ENCODE measurements around the gene SHISAL1.

Gene SHISAL1

DNA sequence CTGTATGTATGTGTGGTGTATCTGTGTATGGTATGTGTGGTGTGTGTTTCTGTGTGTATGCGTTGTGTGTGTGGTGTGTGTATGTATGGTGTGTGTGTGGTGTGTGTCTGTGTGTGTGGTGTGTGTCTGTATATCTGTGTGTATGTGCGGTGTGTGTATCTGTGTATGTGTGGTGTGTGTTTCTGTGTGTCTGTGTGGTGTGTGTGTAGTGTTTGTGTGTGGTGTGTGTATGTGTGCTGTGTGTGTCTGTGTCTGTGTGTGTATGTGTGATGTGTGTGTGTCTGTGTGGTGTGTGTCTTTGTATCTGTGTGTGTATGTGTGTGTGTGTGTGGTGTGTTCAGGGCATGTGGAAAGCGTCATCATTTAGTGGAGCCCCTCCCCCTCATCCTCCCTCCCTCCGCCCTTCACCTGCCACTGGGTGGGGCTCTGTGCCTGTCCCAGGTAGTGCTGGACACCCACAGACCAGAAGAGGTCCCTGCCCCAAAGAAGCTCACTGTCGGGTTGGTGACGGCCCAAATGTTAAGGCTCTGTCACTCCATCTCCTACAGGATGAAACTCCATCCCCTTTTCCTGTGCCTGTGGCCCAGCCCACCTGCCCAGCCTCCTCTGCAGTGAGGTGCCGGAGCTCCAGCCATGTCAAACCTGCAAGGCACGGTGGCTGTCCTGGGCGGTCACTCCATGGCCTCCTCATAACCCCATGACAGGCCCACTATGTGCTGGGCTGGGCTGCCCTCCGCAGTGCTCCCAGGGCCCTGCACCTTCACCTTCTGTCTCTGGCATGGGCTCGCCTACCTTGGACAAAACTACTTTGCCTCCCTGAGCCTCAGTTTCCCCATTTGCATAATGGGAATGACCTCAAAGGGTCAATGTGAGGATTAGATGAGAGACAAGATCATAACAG is 23.4 kb upstream of the SHISAL1 start:
- H3K27ac ChIP-seq (ENCODE audit: low read depth, low read length) = no peak overlapping the region
- H3K4me3 ChIP-seq (ENCODE audit: low read depth in 1 of 2, low read length in 2 of 2) = no peak overlapping the region
- H3K36me3 ChIP-seq (ENCODE audit: control insufficient read depth in 1 of 2, insufficient read depth in 2 of 2, low read length in 2 of 2) = no peaks in the 10 kb centered on the region
- H3K9me3 ChIP-seq (ENCODE audit: control insufficient read depth in 1 of 2, low read length in 2 of 2) = no peaks in the 10 kb centered on the region
- H3K4me1 ChIP-seq (ENCODE audit: control insufficient read depth in 1 of 2, insufficient read depth in 2 of 2, low read length in 2 of 2) = no peaks in the 10 kb centered on the region
- H3K9ac ChIP-seq (ENCODE audit: low read depth in 1 of 2, low read length in 2 of 2) = no peak overlapping the region
- peaks cover 18 to 26% of the 10 kb centered on the region in 2 donors for H3K27me3 ChIP-seq (ENCODE audit: control insufficient read depth in 1 of 2, insufficient read depth in 2 of 2, low read length in 2 of 2)

DNA sequence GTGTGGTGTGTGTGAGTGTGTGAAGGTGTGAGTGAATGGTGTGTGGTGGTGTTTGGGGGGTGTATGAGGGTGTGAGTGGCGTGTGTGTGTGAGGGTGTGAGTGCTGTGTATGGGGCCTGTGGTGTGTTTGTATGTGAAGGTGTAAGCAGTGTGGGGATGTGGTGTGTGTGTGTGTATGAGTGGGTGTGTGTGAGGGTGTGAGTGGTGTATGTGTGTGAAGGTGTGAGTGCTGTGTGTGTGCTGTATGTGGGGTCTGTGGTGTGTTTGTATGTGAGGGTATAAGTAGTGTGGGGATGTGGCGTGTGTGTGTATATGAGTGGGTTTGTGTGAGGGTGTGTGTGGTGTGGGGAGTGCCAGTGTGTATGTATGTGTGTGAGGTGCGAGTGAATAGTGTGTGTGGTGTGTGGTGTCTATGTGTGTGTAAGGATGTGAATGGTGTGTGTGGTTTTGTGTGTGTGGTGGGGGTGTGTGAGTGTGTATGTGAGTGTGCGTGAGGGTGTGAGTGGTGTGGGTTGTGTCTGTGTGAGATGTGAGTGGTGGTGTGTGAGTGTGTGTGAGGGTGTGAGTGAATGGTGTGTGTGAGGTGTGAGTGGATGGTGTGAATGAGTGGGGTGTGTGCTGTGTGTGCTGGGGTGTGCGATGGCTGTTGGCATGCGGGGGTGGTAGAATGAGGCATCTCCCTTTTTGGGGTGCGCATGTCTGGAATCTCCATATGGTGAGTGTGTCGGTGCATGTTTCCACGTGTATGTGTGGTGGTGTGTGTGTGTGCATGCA is 22.5 kb upstream of the SHISAL1 start:
- no peaks in the 10 kb centered on the region for H3K9me3 ChIP-seq (ENCODE audit: control insufficient read depth in 1 of 2, low read length in 2 of 2)
- no peak overlapping the region for H3K27ac ChIP-seq (ENCODE audit: low read depth, low read length)
- H3K4me3 ChIP-seq (ENCODE audit: low read depth in 1 of 2, low read length in 2 of 2) = no peak overlapping the region
- H3K27me3 ChIP-seq (ENCODE audit: control insufficient read depth in 1 of 2, insufficient read depth in 2 of 2, low read length in 2 of 2) = peaks cover 20 to 28% of the 10 kb centered on the region in 2 donors
- H3K36me3 ChIP-seq (ENCODE audit: control insufficient read depth in 1 of 2, insufficient read depth in 2 of 2, low read length in 2 of 2) = no peaks in the 10 kb centered on the region
- peaks cover 1% of the 10 kb centered on the region in 2 donors for H3K4me1 ChIP-seq (ENCODE audit: control insufficient read depth in 1 of 2, insufficient read depth in 2 of 2, low read length in 2 of 2)
- H3K9ac ChIP-seq (ENCODE audit: low read depth in 1 of 2, low read length in 2 of 2) = no peak overlapping the region

DNA sequence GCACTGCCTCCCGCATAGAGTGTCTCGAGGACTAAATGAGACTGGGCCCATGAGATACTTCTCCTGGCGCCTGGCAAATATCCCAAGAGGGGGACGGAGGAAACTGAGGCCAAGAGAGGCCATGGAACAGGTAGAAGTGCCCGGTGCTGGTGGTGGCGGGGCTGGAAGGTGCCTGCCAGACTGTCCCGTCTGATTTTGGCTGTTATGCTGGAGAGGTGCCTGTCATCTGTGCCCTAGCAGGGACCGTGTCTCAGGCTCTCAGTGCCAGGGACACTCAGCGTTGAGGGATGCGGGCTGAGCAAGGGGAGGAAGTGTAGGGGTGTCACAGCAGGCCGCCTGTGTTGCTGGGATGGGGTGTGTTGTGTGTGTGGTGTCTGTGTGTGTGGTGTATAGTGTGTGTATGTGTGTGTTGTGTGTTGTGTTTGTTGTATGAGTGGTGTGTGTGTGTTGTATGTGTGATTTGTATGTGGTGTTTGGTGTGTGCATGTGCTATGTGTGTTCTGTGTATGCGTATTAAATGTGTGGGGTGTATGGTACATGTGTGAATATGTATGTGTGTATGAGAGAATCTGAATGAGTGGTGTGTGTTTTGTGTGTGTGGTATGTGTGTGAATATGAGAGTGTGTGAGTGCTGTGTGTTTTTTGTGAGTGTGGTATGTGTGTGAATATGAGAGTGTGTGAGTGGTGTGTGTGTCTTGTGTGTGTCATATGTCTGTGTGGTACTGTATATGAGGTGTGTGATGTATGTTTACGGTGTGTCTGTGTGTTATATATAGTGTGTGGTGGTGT is 21.3 kb upstream of the SHISAL1 start:
- H3K36me3 ChIP-seq (ENCODE audit: control insufficient read depth in 1 of 2, insufficient read depth in 2 of 2, low read length in 2 of 2) = no peaks in the 10 kb centered on the region
- H3K4me1 ChIP-seq (ENCODE audit: control insufficient read depth in 1 of 2, insufficient read depth in 2 of 2, low read length in 2 of 2) = peaks cover 11 to 12% of the 10 kb centered on the region in 2 donors
- no peak overlapping the region for H3K9ac ChIP-seq (ENCODE audit: low read depth in 1 of 2, low read length in 2 of 2)
- H3K27ac ChIP-seq (ENCODE audit: low read depth, low read length) = no peak overlapping the region
- H3K27me3 ChIP-seq (ENCODE audit: control insufficient read depth in 1 of 2, insufficient read depth in 2 of 2, low read length in 2 of 2) = peaks cover 32 to 37% of the 10 kb centered on the region in 2 donors
- H3K4me3 ChIP-seq (ENCODE audit: low read depth in 1 of 2, low read length in 2 of 2) = no peak overlapping the region
- no peaks in the 10 kb centered on the region for H3K9me3 ChIP-seq (ENCODE audit: control insufficient read depth in 1 of 2, low read length in 2 of 2)

DNA sequence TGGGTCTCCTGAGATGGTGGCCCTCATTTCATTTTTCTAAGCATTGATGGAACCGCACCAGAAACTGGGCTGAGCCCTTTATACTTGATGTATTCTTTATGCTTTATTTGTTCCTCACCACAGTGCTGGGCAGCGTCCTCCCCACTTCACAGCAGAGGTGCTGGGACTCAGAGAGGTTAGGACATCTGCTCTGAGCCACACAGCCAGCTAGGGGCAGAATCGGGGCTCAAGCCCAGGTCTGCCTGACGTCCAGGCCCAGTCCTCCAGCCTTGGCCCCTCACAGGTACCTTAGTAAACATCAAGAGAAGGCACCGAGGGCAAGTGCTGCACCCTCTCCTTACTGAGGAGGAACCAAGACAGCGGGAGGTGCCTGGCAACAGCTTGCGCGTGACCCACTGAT is 20.2 kb upstream of the SHISAL1 start:
- Histone ChIP-seq H3K27ac (ENCODE audit: low read depth, low read length) (no peak overlapping the region), H3K27me3 (ENCODE audit: control insufficient read depth in 1 of 2, insufficient read depth in 2 of 2, low read length in 2 of 2) (peaks cover 40 to 43% of the 10 kb centered on the region in 2 donors), H3K4me1 (ENCODE audit: control insufficient read depth in 1 of 2, insufficient read depth in 2 of 2, low read length in 2 of 2) (peaks cover 12 to 14% of the 10 kb centered on the region in 2 donors), H3K36me3 (ENCODE audit: control insufficient read depth in 1 of 2, insufficient read depth in 2 of 2, low read length in 2 of 2) (no peaks in the 10 kb centered on the region), H3K9me3 (ENCODE audit: control insufficient read depth in 1 of 2, low read length in 2 of 2) (no peaks in the 10 kb centered on the region), H3K9ac (ENCODE audit: low read depth in 1 of 2, low read length in 2 of 2) (no peak overlapping the region), H3K4me3 (ENCODE audit: low read depth in 1 of 2, low read length in 2 of 2) (no peak overlapping the region)

DNA sequence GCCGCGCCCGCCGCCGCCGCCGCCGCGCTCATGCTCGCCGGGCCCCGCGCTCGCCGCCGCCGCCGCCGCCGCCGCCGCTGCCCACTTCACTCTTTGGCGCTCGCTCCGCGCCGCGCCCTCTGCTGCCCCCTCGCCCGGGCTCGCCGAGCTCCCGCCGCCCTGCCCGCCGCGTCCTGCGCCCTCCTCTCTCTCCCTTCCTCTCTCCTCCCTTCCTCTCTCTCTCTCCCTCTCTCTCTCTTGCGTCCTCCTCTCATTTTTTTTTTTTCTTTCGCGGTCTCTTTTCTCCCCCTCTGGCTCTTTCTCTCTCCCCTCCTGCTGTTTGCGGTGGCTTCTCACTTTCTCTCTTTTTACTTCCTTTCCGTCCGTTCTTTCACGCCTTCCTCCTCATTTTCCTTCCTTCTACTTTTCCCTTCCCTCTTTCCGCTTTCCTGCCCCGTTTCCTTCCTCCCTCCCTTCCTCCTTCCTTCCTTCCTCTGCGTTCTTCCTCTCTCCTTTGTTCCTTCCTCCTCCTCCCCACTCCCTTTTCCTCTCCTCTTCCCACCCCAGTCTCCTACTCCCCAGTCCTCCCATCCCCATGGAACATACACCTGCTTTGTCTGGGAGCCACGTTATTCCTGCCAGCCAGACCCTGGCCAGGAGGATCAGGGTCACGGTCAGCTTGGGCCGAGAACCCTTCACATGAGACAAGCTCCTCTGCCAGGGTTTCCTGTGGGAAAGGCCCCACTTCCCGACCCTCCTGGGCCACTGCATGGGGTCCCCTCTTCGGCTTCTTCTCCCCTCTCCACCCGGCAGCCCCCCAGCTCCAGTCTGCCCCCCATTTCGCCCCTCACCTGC is 19.3 kb upstream of the SHISAL1 start:
- H3K9ac ChIP-seq (ENCODE audit: low read depth in 1 of 2, low read length in 2 of 2) = no peak overlapping the region
- H3K4me1 ChIP-seq (ENCODE audit: control insufficient read depth in 1 of 2, insufficient read depth in 2 of 2, low read length in 2 of 2) = peaks cover 12 to 14% of the 10 kb centered on the region in 2 donors
- no peaks in the 10 kb centered on the region for H3K9me3 ChIP-seq (ENCODE audit: control insufficient read depth in 1 of 2, low read length in 2 of 2)
- no peaks in the 10 kb centered on the region for H3K36me3 ChIP-seq (ENCODE audit: control insufficient read depth in 1 of 2, insufficient read depth in 2 of 2, low read length in 2 of 2)
- no peak overlapping the region for H3K4me3 ChIP-seq (ENCODE audit: low read depth in 1 of 2, low read length in 2 of 2)
- no peak overlapping the region for H3K27ac ChIP-seq (ENCODE audit: low read depth, low read length)
- peaks cover 44 to 49% of the 10 kb centered on the region in 2 donors for H3K27me3 ChIP-seq (ENCODE audit: control insufficient read depth in 1 of 2, insufficient read depth in 2 of 2, low read length in 2 of 2)

DNA sequence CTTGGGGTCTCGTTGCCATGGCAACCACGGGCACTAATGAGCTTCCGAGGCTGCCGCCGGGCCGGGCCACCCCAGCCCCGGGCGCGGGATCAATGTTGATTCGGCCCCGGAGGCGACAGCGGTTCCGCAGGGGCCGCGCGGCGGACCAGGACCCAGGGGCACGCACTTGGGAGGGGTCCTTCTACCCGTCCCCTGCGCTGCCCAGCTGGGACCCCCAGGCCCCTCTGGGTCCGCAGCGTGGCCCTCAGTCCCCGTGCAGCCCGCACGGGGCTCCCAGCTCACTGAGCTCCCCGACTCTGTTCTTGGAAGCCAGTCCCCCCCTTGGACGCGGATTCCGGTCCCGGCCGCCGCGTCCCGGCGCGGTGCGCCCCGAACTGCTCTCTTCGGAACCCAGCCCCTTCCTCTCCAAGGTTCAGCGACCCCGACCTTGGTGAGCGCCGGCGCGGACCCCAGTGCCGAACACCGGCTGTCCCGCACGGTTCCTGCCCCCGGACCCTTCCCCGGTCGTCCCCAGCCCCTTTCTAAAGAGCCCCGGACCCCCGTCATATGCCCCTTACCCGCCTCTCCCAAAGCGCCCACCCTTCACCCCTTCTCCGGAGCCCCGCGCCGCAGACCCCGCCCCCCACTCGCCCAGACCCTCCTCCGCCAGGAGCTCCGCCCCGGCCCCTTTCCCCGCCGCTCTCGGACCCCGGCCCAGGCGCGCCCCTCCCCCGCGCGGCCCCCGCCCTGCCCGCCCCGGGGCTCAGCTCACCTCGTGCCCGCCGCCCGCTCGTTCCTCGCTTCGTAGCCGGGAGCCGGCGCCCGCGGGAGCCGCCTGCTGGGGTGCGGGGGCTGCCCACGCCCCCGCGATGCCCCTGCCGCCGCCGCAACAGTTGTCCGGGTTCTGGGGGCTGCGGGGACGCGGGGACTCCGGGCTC is 18.3 kb upstream of the SHISAL1 start:
- Histone ChIP-seq H3K4me3 (ENCODE audit: low read depth in 1 of 2, low read length in 2 of 2) (peak overlapping the region in 1 of 2 donors; percentile 2), H3K27me3 (ENCODE audit: control insufficient read depth in 1 of 2, insufficient read depth in 2 of 2, low read length in 2 of 2) (peaks cover 42 to 55% of the 10 kb centered on the region in 2 donors), H3K9me3 (ENCODE audit: control insufficient read depth in 1 of 2, low read length in 2 of 2) (no peaks in the 10 kb centered on the region), H3K27ac (ENCODE audit: low read depth, low read length) (no peak overlapping the region), H3K4me1 (ENCODE audit: control insufficient read depth in 1 of 2, insufficient read depth in 2 of 2, low read length in 2 of 2) (peaks cover 12 to 14% of the 10 kb centered on the region in 2 donors), H3K36me3 (ENCODE audit: control insufficient read depth in 1 of 2, insufficient read depth in 2 of 2, low read length in 2 of 2) (no peaks in the 10 kb centered on the region), H3K9ac (ENCODE audit: low read depth in 1 of 2, low read length in 2 of 2) (no peak overlapping the region)

DNA sequence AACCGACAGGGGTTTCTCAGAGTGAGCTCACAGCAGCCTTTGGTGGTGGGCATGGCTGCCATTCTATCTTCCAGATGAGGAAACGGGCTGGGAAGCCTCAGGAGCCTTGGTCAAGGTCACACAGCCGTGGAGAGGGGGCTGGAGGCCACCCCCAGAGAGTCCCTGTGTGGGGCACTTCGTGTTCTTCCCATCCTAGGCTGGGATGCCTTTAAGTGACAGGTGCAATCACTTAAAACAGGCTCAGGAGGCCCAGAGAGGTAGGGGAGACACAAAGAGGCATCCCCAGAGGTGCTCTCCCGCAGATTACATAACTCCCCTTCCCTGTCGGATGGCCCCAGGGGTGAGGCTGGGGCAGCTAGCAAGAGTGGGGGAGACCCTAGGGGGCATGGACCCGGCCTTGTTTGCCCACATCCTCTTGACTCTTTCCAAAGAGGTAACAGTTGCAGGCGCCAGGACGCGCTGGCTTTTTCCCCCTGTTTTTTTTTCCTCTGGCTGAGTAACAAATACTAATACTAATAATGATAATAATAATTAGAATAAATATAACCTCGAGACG is 17.5 kb upstream of the SHISAL1 start:
- H3K4me1 ChIP-seq (ENCODE audit: control insufficient read depth in 1 of 2, insufficient read depth in 2 of 2, low read length in 2 of 2) = peaks cover 12 to 19% of the 10 kb centered on the region in 2 donors
- no peaks in the 10 kb centered on the region for H3K9me3 ChIP-seq (ENCODE audit: control insufficient read depth in 1 of 2, low read length in 2 of 2)
- no peak overlapping the region for H3K9ac ChIP-seq (ENCODE audit: low read depth in 1 of 2, low read length in 2 of 2)
- no peak overlapping the region for H3K4me3 ChIP-seq (ENCODE audit: low read depth in 1 of 2, low read length in 2 of 2)
- H3K27me3 ChIP-seq (ENCODE audit: control insufficient read depth in 1 of 2, insufficient read depth in 2 of 2, low read length in 2 of 2) = peaks cover 42 to 55% of the 10 kb centered on the region in 2 donors
- H3K27ac ChIP-seq (ENCODE audit: low read depth, low read length) = no peak overlapping the region
- H3K36me3 ChIP-seq (ENCODE audit: control insufficient read depth in 1 of 2, insufficient read depth in 2 of 2, low read length in 2 of 2) = no peaks in the 10 kb centered on the region

DNA sequence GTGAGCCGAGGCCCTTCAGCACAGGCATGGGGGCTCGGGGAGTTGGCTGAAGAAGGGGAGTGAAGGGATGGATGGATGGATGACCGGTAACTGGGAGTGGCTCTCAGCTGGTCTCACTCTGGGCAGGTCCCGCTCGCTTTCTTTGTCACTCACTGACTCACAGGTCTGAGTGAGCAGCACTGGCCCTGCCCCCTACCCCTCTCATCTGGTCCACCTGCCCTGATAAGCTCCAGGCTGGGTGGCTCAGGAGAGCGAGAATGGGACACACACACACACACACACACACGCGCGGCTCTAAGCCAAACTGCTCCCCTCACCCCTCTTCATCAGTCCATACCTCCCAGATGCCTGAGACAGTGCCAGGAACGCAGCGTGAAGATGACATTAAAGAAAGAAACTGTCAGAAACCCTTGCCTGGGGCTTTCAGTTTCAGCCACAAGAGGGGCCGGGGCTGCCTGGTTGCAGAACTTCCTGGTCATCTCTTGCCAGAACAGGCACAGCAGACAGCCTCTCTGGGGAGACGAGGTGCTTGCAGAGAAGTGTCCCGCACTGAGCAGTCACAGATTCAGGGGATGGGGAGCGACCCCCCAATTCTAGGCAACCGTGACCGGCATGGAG is 16.5 kb upstream of the SHISAL1 start:
- Histone ChIP-seq H3K36me3 (ENCODE audit: control insufficient read depth in 1 of 2, insufficient read depth in 2 of 2, low read length in 2 of 2) (no peaks in the 10 kb centered on the region), H3K27me3 (ENCODE audit: control insufficient read depth in 1 of 2, insufficient read depth in 2 of 2, low read length in 2 of 2) (peaks cover 42 to 55% of the 10 kb centered on the region in 2 donors), H3K4me3 (ENCODE audit: low read depth in 1 of 2, low read length in 2 of 2) (no peak overlapping the region), H3K4me1 (ENCODE audit: control insufficient read depth in 1 of 2, insufficient read depth in 2 of 2, low read length in 2 of 2) (peaks cover 12 to 19% of the 10 kb centered on the region in 2 donors), H3K9ac (ENCODE audit: low read depth in 1 of 2, low read length in 2 of 2) (no peak overlapping the region), H3K27ac (ENCODE audit: low read depth, low read length) (no peak overlapping the region), H3K9me3 (ENCODE audit: control insufficient read depth in 1 of 2, low read length in 2 of 2) (no peaks in the 10 kb centered on the region)

Measured in duodenal mucosa (tissue), 2 donors.